ENCODE data around the gene ERVFRD-1. TPM values are rescaled to one million over a fixed set of nuclear protein-coding genes. Genes with fewer than 3 reads are reported as not detected.

ERVFRD-1 gene
- total RNA-seq, 4 donors from 2014 or later = 0.24 to 0.32 TPM; not detected in 2

- TF ChIP-seq CTCF (IDR thresholded peaks at IDR 0.05) = no peak
- ATAC-seq (ENCODE audit: low FRiP score) = no peak
- no peak for DNase-seq (ENCODE audit: low spot score)
Measured at GRCh38 chr6:11076540-11076939, 35.0 kb downstream of the ERVFRD-1 start.

DNA sequence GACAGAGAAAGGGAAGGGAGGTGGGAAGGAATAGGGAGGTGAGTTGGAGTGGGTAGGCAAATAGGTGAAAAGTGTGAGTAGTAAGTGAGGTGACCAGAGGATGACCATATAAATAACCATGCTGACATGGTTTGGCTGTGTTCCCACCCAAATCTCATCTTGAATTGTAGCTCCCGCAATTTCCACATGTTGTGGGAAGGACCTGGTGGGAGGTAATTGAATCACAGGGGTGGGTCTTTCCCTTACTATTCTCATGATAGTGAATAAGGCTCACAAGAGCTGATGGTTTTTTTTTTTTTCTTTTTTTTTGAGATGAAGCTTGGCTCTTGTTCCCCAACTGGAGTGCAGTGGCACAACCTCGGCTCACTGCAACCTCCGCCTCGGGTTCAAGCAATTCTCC lies 39.4 kb downstream of the ERVFRD-1 start:
- TF ChIP-seq CTCF (IDR thresholded peaks at IDR 0.05) = no peak
- no peak for ATAC-seq (ENCODE audit: low FRiP score)

GRCh38 chr6:11069760-11070159 lies 41.8 kb downstream of the ERVFRD-1 start:
- ATAC-seq (ENCODE audit: low FRiP score) (no peak), DNase-seq (ENCODE audit: low spot score) (no peak)
- TF ChIP-seq CTCF (IDR thresholded peaks at IDR 0.05) = no peak

More for the DNA sequence above, 39.4 kb downstream of the ERVFRD-1 start:
- no peak for DNase-seq (ENCODE audit: low spot score)

GRCh38 chr6:11067348-11067747 lies 44.2 kb downstream of the ERVFRD-1 start:
- no peak for TF ChIP-seq CTCF (IDR thresholded peaks at IDR 0.05)

DNA sequence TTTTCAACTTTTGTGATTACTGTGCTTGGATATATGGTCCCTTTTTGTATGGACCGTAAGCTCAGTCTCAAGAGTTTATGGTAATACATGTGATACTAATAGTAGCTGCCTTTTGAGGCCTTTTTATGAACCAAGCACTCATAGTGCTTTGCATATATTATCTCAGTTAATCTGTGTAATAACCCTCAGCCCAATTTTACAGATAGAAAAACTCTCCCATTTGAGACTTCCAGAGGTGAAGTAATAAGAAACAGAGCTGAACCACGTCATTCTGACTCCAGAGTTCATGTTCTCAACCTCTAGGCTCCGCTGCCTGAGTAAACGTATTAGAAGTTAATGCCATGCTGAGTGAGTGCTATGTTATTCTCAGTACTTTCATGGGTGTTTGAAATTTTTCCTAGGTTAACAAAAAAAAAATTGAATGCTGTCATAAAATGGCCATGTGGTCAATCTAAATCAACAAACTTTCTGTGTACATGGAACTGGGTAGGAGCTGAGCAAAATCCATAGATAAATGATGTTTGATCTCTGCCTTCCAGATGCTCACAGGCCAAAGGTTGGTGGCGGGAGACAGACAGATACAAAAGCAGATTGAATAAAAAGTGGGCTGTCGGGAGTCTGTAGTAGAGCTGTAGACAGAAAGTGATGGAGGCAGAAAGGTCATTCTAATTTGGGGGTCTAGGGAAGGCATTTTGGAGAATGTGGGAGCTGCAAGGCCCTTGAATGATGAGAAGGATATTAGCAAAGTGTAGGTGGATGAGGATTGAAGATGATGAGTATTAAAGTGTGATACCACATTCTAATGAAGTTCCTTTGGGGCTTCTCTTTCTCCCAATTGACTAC lies 44.8 kb downstream of the ERVFRD-1 start:
- ATAC-seq (ENCODE audit: low FRiP score) (no peak), DNase-seq (ENCODE audit: low spot score) (no peak)
- TF ChIP-seq CTCF (IDR thresholded peaks at IDR 0.05) = no peak

More at GRCh38 chr6:11067348-11067747, 44.2 kb downstream of the ERVFRD-1 start:
- no peak for DNase-seq (ENCODE audit: low spot score)
- no peak for ATAC-seq (ENCODE audit: low FRiP score)

GRCh38 chr6:11065436-11066202 lies 45.9 kb downstream of the ERVFRD-1 start:
- ATAC-seq (ENCODE audit: low FRiP score) = no peak
- no peak for TF ChIP-seq CTCF (IDR thresholded peaks at IDR 0.05)
- DNase-seq (ENCODE audit: low spot score) = no peak
